DMS79 treated with DMSO at 0.1 percent for 48 hours (cell line): ENCODE measurements around the gene TRIO.

Source experiments
- DNase-seq: peaks from one replicate; lab custom pipeline; 2025; lab: John Stamatoyannopoulos, UW

TRIO gene

DNA sequence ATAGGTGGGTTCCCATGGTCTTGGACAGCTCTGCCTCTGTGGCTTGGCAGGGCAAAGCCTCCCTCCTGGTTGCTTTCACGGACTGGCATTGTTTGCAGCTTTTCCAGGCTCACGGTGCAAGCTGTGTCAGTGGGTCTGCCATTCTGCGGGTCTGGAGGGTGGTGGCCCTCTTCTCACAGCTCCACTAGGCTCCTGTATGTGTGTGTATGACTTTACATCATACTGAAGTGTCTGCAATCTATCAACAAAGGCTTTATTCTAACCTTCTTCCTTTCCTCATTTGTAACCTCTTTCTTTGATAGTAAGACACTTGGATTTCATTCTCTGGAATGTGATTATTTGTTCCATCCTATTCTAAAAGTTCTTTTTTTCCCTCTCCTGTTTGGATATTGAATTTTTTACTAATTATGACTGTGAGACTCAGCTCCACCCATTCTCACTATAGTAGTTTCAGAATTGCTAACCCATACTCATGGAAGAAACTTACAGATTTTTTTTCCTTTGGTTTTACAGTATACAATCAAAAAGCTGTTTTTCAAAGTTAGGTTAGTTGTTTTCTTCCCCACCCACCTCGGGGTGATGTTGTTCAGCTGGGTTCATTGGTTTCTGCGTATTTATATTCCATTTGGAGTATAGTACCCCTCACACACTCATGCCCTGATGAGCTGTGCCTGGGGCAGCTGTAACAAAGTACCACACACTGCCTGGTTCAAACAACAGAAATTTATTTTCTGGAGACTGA, 293.8 kb downstream of the TRIO start:
- DNase-seq: no peak

DNA sequence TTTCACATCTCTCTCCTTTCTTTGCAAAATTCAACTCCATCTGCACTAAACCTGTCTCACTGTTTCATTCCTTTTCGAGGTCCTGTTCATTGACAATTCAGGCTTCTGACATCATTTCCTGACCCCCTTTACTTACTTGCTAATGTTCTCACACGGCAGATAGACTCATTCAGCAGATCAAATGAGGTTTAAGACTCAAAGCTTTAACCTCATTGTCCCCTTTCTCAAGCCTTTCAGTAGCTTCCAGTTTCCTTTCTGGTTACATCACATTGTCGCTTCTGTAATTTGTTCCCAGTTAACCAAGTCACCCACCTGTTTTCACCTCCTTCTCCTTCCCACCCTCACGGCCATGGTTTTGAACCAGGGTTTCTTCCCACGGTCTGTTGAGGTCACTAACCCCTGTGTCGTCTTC, 295.1 kb downstream of the TRIO start:
- no peak for DNase-seq

DNA sequence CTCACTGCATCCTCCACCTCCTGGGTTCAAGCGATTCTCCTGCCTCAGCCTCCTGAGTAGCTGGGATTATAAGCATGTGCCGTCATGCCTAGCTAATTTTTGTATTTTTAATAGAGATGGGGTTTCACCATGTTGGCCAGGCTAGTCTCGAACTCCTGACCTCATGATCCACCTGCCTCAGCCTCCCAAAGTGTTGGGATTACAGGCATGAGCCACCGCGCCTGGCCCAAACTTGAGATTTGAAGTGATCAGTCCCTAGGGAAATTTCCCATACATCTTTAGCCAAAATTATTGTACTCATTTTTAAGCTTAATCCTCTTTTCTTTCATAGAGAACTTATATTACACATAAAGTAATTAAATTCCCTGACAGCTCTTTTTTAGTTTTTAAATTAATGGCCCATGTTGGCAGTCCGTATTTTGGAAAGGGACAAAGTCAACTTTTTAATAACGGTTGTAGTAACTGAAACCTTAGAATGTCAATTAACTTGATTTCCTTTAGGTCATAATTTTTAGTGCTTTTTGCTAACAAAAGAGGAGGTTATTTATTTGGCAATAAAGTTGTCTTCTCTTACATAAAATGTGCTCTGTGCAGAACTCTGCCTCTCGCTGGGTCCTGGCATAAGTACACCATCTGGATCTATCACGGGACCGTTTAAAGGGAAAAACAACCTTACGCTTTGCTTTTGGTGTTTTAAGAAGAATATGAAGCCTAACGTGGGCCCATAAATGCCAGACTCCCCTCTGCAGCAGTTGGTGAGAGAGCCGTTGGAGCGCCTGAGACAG, 296.1 kb downstream of the TRIO start:
- no peak for DNase-seq

DNA sequence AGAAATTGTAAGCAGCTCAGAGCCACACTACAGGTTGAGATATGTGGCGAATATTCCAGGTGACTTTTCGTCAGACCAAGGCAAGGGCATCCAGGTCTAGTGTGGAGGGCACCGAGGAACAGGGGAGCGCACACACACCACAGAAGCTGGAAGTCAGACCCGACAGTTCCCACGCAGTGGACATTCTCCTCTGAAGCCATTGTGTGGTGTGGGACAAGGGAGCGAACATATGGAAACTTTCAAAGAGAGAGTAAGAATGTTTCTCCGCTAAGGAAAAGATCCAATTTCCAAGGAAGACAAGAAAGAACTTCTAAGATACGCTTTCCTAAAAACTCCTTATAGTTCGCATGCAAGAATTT, 297.1 kb downstream of the TRIO start:
- no peak for DNase-seq

DNA sequence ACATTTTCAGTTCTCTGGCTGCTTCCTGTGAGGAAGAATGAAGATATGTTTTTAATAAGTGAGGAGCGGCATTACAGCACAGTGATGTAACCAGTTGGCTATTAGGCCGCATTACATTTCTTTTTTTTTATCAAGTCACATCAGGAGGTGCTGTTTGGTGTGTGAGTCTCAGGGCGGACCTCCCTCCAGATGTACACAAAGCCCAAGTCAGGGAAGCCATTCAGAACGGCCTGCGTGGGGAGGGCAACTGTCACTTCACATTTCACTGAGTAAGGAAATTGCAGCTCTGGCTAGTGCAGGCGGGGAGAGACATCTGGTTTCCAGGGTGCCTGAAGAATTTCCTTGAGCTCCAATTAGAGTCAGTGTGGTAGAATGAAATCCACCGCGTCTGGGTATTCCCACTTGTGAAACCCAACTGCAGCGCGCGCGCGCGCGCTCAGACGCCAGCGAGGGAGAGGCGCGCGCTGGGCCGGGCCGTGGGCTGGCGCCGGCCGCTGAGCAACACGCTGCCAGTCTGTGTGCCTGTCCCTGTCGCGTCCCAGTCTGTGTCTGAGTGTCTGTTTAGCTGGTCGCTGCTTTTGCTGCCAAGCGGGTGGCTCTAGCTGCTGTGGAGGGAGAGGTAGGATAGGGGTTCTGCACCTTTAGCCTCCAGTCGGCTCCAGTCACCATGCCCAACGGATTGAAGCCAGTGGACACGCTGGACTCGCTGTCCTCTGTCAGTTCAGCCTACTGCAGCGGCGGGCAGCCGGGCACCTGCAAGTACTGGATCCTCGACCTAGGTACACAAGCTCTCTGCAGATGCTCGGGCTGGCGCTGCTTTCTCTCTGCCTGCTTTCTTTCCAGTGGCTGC, 297.7 kb downstream of the TRIO start:
- no peak for DNase-seq

DNA sequence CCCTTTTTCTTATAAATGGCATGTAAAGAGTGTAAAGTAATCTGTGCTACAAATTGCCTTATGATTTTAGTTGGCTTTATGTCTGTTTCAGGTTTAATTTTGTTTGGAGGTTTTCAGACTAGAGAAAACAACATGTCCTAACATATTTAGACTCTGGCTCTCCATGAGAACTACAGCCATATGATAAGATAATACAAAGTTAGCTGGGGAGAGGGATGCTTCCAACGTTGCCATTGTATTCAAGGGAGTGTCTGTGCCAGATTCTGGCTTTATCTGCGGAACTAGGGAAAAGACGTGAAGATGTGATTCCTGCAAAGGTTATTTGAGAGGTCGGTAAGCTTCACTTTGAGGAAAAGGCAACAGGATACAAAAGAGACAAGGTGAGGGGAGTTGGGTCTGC, 298.5 kb downstream of the TRIO start:
- DNase-seq: no peak

DNA sequence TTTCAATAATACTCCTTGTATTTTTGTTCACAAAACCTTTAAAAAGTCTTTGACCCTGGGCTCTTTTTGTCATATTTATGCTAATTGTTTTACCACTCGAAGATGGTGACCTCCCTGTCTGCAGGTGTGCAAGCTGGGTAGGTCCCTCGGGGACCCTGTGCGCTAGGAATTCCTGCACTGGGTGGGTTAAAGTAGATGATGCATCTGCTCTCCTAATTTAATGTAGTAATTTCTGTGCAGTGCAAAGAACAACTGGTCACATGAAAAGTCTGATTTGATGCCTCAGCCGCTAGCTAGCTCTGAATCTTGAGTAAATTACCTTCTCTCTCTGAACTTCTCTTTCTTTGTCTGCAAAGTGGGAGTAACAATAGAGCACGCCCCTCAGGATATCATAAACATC, 299.4 kb downstream of the TRIO start:
- DNase-seq: no peak

DNA sequence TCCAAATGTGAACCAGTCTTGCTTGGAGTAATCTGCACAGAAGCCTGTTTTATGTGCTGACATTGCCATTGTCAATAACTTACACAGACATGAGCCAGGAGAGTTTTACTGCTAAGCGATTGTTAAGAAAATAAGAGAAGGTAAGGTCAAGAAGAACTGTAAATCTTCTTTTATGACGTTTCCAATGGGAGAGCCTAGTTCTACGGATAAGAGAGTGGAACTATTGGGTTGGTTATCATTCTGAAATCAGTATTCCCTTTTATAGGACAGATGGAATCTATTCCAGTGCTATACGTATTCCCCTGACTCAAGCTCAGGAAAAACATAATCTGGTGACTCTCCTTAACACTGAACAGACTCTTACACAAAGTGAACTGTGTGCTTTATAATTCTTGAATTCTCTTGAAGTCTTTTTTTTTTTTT, 300.5 kb downstream of the TRIO start:
- DNase-seq: no peak

DNA sequence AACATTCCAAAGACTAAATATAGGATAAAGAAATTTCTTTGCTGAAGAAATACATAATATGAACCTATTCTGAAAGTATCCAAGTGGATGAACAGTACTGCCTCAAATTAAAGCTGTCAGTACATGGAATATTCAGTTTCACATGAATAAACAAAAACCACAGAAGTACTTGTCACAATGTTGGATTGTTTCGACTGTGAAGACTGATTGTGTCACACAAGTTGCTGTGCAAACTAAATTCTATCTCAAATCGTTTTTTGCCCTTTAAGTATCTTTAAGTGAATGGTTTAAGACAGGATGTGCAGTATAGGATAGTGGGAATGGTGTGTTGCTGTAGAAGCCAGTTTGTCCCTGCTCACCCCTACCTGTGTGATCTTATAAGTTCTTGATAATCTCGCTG, 301.0 kb downstream of the TRIO start:
- DNase-seq: no peak

DNA sequence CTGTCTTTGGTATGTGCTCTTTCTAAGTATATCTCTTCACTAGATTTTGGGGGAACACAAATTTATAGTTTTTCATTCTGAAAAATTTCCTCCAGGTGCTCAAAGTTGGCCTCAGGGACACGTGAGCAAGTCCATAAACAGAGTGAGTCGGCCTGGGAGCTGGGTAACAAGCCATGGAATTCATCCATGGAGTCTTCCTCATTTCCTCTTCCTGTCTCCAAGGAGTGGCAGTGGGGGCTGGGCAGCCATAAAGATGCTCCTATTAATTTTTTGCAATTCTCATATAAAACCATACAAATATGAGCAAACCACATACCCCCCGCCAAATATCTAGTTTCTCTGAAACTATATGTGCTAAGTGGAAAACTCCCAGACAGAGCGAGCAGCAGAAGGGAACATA, 301.9 kb downstream of the TRIO start:
- no peak for DNase-seq

DNA sequence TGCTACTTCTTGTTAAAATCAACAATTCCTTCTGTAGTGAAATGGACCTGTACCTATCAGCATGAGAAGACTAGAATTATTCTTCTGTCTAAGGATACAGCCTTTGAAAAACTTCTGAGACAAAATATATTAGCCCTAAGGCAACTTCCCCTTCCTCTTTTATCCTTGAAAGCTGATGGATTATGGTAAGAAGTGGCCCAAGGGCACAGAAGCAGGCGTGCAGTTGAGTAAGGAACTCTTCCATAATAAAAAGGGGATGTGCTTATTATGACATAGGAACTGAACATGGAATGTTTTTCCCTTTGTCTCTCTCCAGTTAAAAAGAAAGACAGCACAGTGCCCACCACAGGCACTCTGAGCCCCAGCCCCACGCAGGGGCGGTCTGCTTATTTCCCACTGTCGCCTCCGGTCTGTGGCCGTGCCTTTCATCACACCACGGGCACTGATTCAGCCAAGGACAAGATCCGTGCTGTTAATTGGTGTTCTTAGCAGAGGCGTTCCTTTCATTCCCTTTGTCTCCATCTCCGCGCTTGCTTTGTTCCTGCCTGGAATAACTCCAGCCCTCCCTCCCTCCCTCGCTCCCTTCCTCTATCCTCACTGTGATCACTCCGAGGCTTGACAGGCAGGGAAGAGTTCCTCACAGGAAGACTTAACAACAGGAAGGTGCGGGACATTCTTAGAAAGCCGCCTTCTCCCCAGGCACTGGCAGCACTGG, 302.6 kb downstream of the TRIO start:
- DNase-seq: no peak

DNA sequence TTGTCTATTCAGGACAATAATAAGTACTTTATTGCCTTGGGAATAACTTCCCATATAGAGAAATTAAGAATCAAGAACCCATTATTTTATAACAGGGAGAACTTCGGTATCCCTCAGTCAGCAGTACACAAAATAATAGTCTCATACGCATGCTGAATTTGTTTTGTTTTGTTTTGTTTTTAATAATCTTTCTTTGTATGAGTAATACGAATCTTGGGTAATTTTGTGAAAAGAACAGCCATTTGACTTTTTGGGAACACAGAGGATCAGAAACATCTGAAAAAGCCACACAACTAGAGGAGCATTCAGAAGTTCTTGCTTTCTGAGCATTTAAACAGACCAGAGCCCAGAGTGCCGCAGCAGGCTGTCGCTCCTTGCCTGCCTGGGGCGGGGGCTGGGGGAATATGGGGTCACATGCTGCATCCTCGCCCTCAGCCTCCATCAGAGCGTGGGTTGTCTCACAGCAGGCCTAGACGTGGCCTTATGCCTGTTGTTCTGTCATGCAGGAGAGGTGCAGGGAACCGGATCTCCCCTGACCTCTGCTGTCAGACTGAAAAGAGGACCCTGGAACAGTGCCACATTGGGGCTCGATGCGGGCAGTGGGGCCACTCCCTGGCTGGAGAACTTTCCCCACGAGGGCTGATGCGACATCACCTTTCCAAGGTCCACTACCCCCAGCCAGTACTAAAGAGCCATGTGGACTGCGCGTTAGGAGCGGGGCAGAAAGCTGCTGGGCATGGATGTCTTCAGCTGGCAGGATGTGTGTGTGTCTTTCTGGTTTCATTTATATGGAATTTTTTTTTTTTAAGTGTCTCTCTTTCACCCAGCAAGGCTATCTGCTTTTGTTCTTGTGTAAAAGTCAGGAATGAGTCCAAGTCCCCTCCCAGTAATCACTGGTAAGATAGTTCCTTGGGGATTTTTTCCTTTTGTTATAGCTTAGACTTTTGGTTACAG, 305.1 kb downstream of the TRIO start:
- DNase-seq: no peak

DNA sequence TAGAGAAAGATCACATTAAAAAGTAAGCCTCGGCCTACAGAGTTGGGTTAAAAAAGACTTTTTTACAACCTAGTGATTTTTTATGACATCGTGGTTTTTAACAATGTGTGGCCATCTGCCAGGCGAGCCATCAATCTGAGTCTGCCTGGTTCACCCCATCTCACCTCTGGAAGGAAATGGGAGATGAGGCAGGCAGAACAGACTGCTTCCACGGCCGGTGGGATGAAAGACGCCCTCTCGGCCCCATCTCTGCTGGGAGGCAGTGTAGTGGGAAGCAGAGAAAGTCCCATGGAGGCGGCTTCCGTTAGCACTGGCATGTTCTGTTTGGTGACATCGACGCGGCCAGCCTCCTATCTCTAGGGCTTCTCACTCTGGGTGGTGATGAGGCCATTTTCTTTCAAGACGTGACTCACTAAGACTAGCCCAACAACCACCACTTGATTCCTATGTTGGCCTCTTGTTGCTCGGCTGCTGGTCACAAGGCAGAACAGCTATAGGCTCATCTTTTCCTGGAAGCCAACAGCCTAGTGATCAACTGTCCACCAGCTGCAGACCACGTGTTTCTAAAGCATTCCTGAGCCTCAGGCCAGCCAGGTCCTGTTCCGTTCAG, 306.0 kb downstream of the TRIO start:
- DNase-seq: peak; percentile 11

DNA sequence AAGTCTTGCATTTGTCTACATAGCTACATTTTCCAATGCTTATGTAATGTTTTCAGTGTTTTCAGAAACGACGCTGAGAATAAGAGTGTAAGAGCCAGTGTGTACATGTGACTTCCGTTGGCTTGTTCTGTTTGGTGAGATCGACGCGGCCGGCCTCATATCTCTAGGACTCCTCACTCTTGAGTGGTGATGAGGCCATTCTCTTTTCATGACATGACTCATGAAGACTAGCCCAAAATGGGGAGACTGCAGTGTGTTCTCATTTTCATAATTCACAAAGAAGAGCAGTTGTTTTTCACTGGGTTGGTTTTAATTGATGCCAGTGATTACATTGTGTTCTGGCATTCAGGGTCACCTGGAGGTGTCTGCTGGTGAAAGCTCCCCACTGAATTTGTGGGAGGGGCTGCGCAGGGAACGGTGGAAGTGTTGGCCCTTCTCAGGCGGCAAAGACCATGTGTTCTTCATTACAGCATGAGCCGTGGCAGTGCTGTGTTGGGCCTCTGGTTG, 306.9 kb downstream of the TRIO start:
- DNase-seq: no peak

DNA sequence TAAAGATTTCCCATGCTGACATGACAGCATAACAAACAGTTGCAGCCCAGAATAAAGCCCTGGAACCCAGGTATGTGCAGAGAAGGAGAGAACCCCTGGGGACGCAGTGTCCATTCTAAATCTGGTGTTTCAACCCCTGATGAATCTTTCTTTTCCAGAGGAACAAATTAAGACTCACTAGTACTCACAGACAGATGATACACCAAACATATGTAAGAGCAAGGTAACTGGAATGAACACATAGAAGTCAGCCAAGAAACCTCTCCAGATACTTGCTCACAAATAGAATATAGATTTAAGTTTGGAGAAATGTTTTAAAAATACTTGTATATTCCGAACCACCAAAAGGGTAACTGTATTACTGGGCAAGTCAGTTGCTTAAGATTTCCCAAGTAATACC, 307.6 kb downstream of the TRIO start:
- no peak for DNase-seq

DNA sequence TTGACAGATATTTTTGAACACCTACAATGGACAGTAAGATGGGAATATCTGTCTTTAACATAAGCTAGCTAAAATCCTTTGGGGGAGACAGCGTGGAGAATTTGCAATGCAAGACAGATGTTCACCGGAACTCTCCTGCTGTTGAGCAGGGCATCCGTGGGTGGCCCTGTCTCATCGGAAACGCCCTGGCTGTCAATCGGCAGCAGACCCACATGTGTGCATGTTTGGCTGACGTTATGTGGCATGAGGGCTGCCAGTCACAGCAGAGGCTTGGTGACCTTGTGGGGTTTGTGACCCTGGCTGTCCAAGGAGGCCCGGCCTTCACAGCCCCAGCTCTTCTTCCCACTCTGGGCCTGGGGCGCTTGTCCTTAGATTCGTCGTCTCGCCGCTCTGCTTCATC, 308.7 kb downstream of the TRIO start:
- DNase-seq: no peak

DNA sequence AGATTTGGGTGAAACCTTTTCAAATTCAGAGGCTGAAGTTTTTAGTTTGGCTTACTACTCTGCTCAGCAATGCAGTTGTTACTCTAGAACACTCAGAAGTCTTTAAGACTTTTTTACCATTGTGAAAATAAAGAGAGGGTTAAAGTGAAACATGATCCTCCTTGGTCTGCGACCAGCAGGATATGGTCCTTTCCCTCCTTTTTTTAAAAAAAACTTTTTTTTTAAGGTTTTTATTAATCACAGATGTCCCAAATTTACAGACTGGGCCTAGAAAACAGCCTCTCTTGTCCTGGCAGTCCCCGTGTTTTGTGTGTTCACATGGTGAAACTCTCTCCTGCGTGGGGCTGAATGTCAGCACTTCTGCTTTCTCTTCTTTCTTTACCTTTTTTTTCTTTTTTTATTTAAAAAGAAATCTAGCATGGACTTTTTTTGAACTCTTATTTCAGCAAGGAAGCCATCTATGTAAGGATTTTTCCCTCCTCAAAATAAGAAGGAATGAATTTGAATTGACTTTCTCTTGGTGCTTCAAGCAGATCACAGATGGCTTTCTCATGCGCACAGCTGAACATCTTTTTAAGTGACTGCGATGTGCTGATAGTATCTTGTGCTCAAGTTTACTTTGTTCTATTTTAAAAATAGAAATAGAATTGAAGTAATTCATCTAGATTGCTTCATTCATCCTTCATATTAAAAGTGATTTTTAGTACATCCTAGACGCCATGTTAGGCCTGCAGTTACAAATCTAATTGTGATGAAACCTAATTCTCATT, 309.7 kb downstream of the TRIO start:
- no peak for DNase-seq

DNA sequence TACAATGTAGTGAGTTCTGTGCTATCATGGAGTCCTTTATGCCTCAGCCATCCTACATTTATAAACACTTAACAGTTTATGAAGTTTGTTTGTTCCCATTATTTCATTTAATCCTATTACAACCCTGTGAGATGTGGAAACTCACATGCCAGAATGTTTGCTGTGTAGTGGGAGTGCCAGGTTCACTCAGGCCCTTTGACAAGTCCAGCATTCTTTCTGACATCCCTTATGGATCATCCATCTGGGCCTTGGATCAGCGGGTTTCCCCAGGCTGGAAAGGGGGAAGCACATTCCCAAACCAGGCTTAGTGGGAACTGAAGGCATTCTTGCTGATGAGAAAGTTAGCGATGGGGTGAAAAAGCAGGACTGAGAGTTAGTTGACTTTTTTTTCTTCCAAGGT, 310.3 kb downstream of the TRIO start:
- no peak for DNase-seq

DNA sequence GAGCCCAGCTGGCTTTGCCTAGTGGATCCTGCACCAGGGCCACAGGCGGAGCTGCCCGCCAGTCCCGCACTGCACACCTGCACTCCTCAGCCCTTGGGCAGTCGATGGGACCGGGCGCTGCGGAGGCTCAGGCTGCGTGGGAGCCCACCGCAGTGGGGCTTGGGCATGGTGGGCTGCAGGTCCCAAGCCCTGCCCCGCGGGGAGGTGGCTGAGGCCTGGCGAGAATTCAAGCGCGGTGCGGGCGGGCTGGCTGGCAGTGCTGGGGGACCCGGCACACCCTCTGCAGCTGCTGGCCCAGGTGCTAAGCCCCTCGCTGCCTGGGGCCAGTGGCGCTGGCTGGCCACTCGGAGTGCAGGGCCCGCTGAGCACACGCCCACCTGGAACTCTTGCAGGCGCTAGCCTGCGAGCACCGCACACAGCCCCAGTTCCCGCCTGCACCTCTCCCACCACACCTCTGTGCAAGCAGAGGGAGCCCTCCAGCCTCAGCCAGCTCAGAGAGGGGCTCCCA, 312.7 kb downstream of the TRIO start:
- no peak for DNase-seq
